NCI-H1417 treated with DMSO at 0.1 percent for 48 hours (cell line): Measurements from ENCODE around the gene VPS41.
A peak's percentile ranks its signal among the peaks of the same experiment; 100 is the strongest.

Source experiments
- DNase-seq: peaks from one replicate; lab custom pipeline; 2025; lab: John Stamatoyannopoulos, UW

VPS41 gene

GRCh38 chr7:38728145-38728544 is 180.8 kb downstream of the VPS41 start:
- no peak for DNase-seq

- no peak for DNase-seq
Observed at GRCh38 chr7:38727184-38727940, 181.6 kb downstream of the VPS41 start.

GRCh38 chr7:38723327-38723726 is 185.7 kb downstream of the VPS41 start:
- DNase-seq = no peak

GRCh38 chr7:38716397-38716796 is 192.6 kb downstream of the VPS41 start:
- no peak for DNase-seq

- no peak for DNase-seq
Observed at GRCh38 chr7:38709123-38709522, 199.9 kb downstream of the VPS41 start.

GRCh38 chr7:38704751-38705150 is 204.2 kb downstream of the VPS41 start:
- no peak for DNase-seq

GRCh38 chr7:38704041-38704547 is 204.9 kb downstream of the VPS41 start:
- DNase-seq = no peak

GRCh38 chr7:38703093-38703492 is 205.9 kb downstream of the VPS41 start:
- no peak for DNase-seq

GRCh38 chr7:38702002-38702535 is 206.9 kb downstream of the VPS41 start:
- no peak for DNase-seq

GRCh38 chr7:38700116-38700515 is 208.9 kb downstream of the VPS41 start:
- DNase-seq = no peak

- no peak for DNase-seq
Observed at GRCh38 chr7:38699471-38699870, 209.5 kb downstream of the VPS41 start.

GRCh38 chr7:38694326-38694725 is 214.7 kb downstream of the VPS41 start:
- DNase-seq = no peak

- DNase-seq = no peak
Observed at GRCh38 chr7:38686888-38687287, 222.1 kb downstream of the VPS41 start.

GRCh38 chr7:38685851-38686250 is 223.1 kb downstream of the VPS41 start:
- no peak for DNase-seq

- no peak for DNase-seq
Observed at GRCh38 chr7:38682606-38683005, 226.4 kb downstream of the VPS41 start.

- peak; percentile 87 for DNase-seq
Observed at GRCh38 chr7:38681882-38682281, 227.1 kb downstream of the VPS41 start.

GRCh38 chr7:38679419-38679818 is 229.6 kb downstream of the VPS41 start:
- DNase-seq = no peak

GRCh38 chr7:38678698-38679054 is 230.3 kb downstream of the VPS41 start:
- DNase-seq = no peak

- no peak for DNase-seq
Observed at GRCh38 chr7:38677981-38678697, 230.9 kb downstream of the VPS41 start.

- DNase-seq = no peak
Observed at GRCh38 chr7:38675494-38676106, 233.4 kb downstream of the VPS41 start.

GRCh38 chr7:38674513-38674912 is 234.5 kb downstream of the VPS41 start:
- DNase-seq = no peak

GRCh38 chr7:38673795-38674194 is 235.2 kb downstream of the VPS41 start:
- DNase-seq = no peak
